Common myeloid progenitor, CD34-positive (primary cell): ENCODE data around the gene CD177.
"Not testable (repeated sequence)": the region's sequence is repeated elsewhere in the genome, so short reads cannot be mapped to it uniquely, and the experiment has no call there.

Experiments
- CTCF ChIA-PET: fragments of 350-600 bp; sonication (Branson Sonifier 250); formaldehyde crosslinking; loops from one replicate; lab custom pipeline; 2021; ENCODE audit warnings: antibody characterized with exemption; lab: Charles Lee
- POLR2A ChIA-PET: fragments of 350-600 bp; sonication (Branson Sonifier 250); formaldehyde crosslinking; loops from one replicate; lab custom pipeline; 2021; ENCODE audit warnings: antibody characterized with exemption; lab: Charles Lee
- DNase-seq, 3 donors: peaks; one replicate each; pipeline versions ENCODE4 v3.0.0 to v3.0.0-alpha.2; 2013
- H3K27ac ChIP-seq, 2 experiments: 1 replicate in 1 of 2; 2 replicates in 1 of 2; pipeline ENCODE4 v1.7.0; 2013; ENCODE audit warnings: inconsistent platforms in 2 of 2, low read length in 2 of 2, mild to moderate bottlenecking in 2 of 2, low read depth in 1 of 2, moderate library complexity in 1 of 2; ENCODE audit not compliant: severe bottlenecking in 2 of 2, insufficient read depth in 1 of 2, poor library complexity in 1 of 2
- H3K27me3 ChIP-seq, 5 experiments: replicated peaks in 2 of 5; 1 replicate in 3 of 5; 2 replicates in 2 of 5; pipeline versions ENCODE4 v1.6.1 to v1.7.0; 2013; ENCODE audit warnings: low read length in 4 of 5, mild to moderate bottlenecking in 2 of 5, moderate library complexity in 2 of 5, inconsistent platforms in 1 of 5; ENCODE audit not compliant: insufficient read depth in 5 of 5, control insufficient read depth in 4 of 5
- H3K36me3 ChIP-seq, 4 experiments: 1 replicate in 2 of 4; 2 replicates in 2 of 4; pipeline versions ENCODE4 v1.6.1 to v1.7.0; 2013; ENCODE audit warnings: low read length in 3 of 4, control low read depth in 1 of 4, mild to moderate bottlenecking in 1 of 4; ENCODE audit not compliant: control insufficient read depth in 4 of 4, insufficient read depth in 4 of 4
- H3K4me1 ChIP-seq, 4 experiments: 1 replicate in 3 of 4; 2 replicates in 1 of 4; pipeline versions ENCODE4 v1.6.1 to v1.7.1; 2013; ENCODE audit warnings: low read length in 3 of 4, mild to moderate bottlenecking in 3 of 4, control low read depth in 1 of 4, inconsistent platforms in 1 of 4, moderate library complexity in 1 of 4; ENCODE audit not compliant: control insufficient read depth in 4 of 4, insufficient read depth in 4 of 4; ENCODE audit errors: control extremely low read depth in 1 of 4
- H3K4me3 ChIP-seq, 7 experiments: 1 replicate in 4 of 7; 2 replicates in 3 of 7; pipeline versions ENCODE4 v1.5.1 to v1.7.0; 2013; ENCODE audit warnings: mild to moderate bottlenecking in 7 of 7, low read length in 6 of 7, moderate library complexity in 6 of 7, inconsistent platforms in 2 of 7, low read depth in 2 of 7, control low read depth in 1 of 7; ENCODE audit not compliant: insufficient read depth in 4 of 7, control insufficient read depth in 1 of 7; ENCODE audit errors: extremely low read depth in 1 of 7
- H3K9me3 ChIP-seq, 5 experiments: 1 replicate in 4 of 5; 2 replicates in 1 of 5; pipeline versions ENCODE4 v1.6.1 to v1.7.1; 2013; ENCODE audit warnings: low read length in 4 of 5, mild to moderate bottlenecking in 2 of 5, inconsistent platforms in 1 of 5, low read depth in 1 of 5, moderate library complexity in 1 of 5; ENCODE audit not compliant: control insufficient read depth in 4 of 5, insufficient read depth in 2 of 5; ENCODE audit errors: control extremely low read depth in 1 of 5
- WGBS: methylation state at CpG from one replicate; pipeline ENCODE4 v1.1.5; 2013; ENCODE audit not compliant: insufficient coverage; 5-methylcytosine and 5-hydroxymethylcytosine counted together

Gene CD177

DNA sequence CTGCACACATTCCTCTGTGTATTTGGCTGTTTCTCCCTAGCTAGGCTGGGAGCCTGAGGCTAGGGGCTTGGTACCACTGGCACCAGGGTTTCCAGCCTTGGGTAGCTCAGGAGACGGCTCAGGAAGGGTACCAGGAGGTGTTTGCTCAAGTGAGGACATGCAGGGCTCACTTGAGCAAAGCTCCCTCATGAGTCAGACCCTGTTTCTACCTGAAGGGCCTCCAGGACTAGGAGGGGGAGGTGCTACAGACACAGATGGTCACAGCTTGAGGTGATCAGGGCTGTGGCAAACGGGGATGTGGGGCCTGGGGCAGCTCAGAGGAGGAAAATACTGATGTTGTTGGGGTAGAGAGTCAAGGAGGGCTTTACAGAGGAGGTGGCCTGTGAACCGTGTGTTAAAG, 3.3 kb downstream of the CD177 start:
- no CpG with 5 or more reads among the region's 3 CpGs for WGBS

DNA sequence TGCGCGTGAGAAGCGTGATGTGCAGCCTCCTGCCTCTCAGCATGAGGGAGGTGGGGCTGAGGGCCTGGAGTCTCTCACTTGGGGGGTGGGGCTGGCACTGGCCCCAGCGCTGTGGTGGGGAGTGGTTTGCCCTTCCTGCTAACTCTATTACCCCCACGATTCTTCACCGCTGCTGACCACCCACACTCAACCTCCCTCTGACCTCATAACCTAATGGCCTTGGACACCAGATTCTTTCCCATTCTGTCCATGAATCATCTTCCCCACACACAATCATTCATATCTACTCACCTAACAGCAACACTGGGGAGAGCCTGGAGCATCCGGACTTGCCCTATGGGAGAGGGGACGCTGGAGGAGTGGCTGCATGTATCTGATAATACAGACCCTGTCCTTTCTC, 8.7 kb downstream of the CD177 start:
- Histone ChIP-seq H3K27ac (no peak overlapping the region), H3K4me1 (no peaks in the 10 kb centered on the region), H3K27me3 (no peaks in the 10 kb centered on the region), H3K9me3 (no peaks in the 10 kb centered on the region), H3K4me3 (no peak overlapping the region), H3K36me3 (no peaks in the 10 kb centered on the region)
- POLR2A ChIA-PET = no interaction called here
- DNase-seq = no peak
- CTCF ChIA-PET = no interaction called here
- WGBS = 100% methylated on average over 5 of the region's 8 CpGs

More for the DNA sequence above, 3.3 kb downstream of the CD177 start:
- H3K4me1 ChIP-seq = peaks cover 0 to 14% (median 8%) of the 10 kb centered on the region in 4 experiments
- H3K36me3 ChIP-seq, H3K4me3 ChIP-seq, POLR2A ChIA-PET, H3K9me3 ChIP-seq, DNase-seq, CTCF ChIA-PET, H3K27ac ChIP-seq: not testable (repeated sequence)
- H3K27me3 ChIP-seq = peaks cover 0 to 12% (median 0%) of the 10 kb centered on the region in 5 experiments

DNA sequence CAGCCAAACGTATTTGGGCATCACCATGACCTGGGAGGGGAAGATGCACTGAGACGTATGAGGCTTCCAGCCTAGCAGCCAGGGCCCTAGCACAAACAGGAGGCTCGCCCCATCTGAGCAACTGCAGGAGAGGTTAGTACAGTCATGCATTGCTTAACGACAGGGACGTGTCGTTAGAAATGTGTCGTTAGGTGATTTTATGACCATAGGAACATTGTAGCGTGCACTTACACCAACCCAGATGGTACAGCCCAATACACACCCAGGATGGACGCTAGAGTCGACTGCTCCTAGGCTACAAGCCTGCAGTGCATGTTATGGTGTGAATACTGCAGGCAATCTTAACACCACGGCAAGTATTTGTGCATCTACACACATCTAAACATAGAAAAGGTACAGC, 9.3 kb downstream of the CD177 start:
- POLR2A ChIA-PET = no interaction called here

DNA sequence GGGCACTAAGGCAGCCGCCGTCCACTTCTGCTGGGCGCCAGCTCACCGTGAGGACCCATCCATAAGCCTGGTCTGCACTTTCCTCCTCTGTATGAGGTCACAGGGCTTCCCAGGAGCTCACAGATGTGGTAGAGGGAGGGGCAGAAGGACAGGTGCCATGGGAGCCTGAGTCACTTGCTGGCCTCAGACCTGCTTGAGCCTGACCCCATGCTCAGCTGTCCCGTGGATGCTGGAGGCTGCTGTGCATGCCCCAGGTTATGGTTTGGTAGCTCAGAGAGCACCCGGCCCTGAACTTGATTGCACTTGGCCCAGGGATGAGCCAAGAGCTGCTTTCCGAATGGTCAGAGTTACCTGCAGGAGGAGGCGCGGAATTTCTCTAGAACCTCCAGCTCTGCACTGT, 12.2 kb downstream of the CD177 start:
- 96% methylated on average over 4 of the region's 9 CpGs for WGBS
- DNase-seq, H3K36me3 ChIP-seq, CTCF ChIA-PET, H3K9me3 ChIP-seq, H3K4me3 ChIP-seq, H3K27me3 ChIP-seq, H3K4me1 ChIP-seq, H3K27ac ChIP-seq: not testable (repeated sequence)
- POLR2A ChIA-PET = interaction anchor here (0.6 kb wide), 1 partner anchor 51 kb away, joined by 6 read pairs; no protein-coding TSS in a partner anchor

More for the DNA sequence above, 9.3 kb downstream of the CD177 start:
- WGBS = 87% methylated on average over 4 of the region's 11 CpGs
- CTCF ChIA-PET = no interaction called here
- H3K36me3 ChIP-seq = no peaks in the 10 kb centered on the region
- H3K27ac ChIP-seq = no peak overlapping the region
- DNase-seq = no peak
- no peaks in the 10 kb centered on the region for H3K27me3 ChIP-seq
- H3K9me3 ChIP-seq = no peaks in the 10 kb centered on the region
- no peaks in the 10 kb centered on the region for H3K4me1 ChIP-seq
- no peak overlapping the region for H3K4me3 ChIP-seq

DNA sequence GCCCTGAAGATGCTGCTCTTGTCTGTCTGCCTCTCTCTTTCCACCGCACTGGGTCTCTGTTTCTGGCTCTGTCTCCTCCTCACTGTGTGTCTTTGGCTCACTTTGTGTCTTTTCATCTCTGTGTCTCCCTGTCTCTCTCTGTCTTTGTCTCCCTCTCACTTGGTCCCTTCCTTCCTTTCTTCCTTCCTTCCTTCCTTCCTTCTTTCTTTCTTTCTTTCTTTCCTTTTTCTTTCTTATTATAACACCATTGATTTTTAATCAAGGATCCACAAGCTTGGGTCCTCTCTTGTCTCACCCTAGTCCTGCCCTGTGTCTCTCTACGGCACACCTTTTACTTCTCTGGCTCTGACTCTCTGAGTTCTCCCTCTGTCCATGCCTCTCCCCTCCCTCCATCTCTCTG, 14.3 kb downstream of the CD177 start:
- POLR2A ChIA-PET = no interaction called here
- H3K27ac ChIP-seq = no peak overlapping the region
- H3K9me3 ChIP-seq = no peaks in the 10 kb centered on the region
- H3K4me1 ChIP-seq = no peaks in the 10 kb centered on the region
- H3K4me3 ChIP-seq = no peak overlapping the region
- no peak for DNase-seq
- 91% methylated on average over 2 of the region's 2 CpGs for WGBS
- H3K36me3 ChIP-seq = no peaks in the 10 kb centered on the region
- H3K27me3 ChIP-seq = peaks cover 0 to 3% (median 0%) of the 10 kb centered on the region in 5 experiments
- CTCF ChIA-PET = no interaction called here

DNA sequence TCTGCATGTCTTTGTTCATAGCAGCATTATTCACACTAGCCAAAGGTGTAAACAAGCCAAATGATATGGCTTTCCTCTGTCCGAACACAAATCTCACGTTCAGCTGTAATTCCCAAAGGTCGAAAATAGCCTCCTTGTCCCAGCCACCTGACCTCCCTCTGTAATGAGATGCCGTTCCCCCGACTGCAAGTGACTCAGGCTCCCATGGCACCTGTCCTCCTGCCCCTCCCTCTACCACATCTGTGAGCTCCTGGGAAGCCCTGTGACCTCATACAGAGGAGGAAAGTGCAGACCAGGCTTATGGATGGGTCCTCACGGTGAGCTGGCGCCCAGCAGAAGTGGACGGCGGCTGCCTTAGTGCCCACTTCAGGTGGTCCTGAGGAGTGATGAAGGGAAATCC, 15.4 kb downstream of the CD177 start:
- POLR2A ChIA-PET, CTCF ChIA-PET, DNase-seq, H3K9me3 ChIP-seq, H3K27ac ChIP-seq, H3K4me1 ChIP-seq, H3K27me3 ChIP-seq, H3K36me3 ChIP-seq, H3K4me3 ChIP-seq: not testable (repeated sequence)
- 96% methylated on average over 3 of the region's 9 CpGs for WGBS

DNA sequence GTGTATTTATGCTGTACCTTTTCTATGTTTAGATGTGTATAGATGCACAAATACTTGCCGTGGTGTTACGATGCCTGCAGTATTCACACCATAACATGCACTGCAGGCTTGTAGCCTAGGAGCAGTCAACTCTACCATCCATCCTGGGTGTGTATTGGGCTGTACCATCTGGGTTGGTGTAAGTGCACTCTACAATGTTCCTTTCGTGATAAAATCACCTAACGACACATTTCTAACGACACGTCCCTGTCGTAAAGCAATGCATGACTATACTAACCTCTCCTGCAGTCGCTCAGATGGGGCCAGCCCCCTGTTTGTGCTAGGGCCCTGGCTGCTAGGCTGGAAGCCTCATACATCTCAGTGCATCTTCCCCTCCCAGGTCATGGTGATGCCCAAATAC, 18.4 kb downstream of the CD177 start:
- Histone ChIP-seq H3K27ac (no peak overlapping the region), H3K4me3 (no peak overlapping the region), H3K4me1 (no peaks in the 10 kb centered on the region), H3K36me3 (no peaks in the 10 kb centered on the region), H3K27me3 (peaks cover 0 to 3% (median 0%) of the 10 kb centered on the region in 5 experiments), H3K9me3 (no peaks in the 10 kb centered on the region)
- ChIA-PET POLR2A (no interaction called here), CTCF (no interaction called here)
- no peak for DNase-seq
- WGBS = 91% methylated on average over 4 of the region's 8 CpGs
